WERI-Rb-1 (cell line): ENCODE data around the gene IQSEC1.

Experiments
- DNase-seq: peaks from one replicate; pipeline ENCODE4 v3.0.0-alpha.2; 2020
- H3K27ac ChIP-seq: fragments of 250-450 bp; sonication (Bioruptor Pico); 2 replicates; pipeline ENCODE4 v1.5.1; 2020; ENCODE audit warnings: mild to moderate bottlenecking, moderate library complexity
- H3K27me3 ChIP-seq: fragments of 250-450 bp; sonication (Bioruptor Pico); 2 replicates; pipeline ENCODE4 v1.5.1; 2021; ENCODE audit warnings: mild to moderate bottlenecking, low read depth, moderate library complexity; ENCODE audit not compliant: insufficient read depth, severe bottlenecking
- H3K36me3 ChIP-seq: fragments of 250-450 bp; sonication (Bioruptor Pico); 2 replicates; pipeline ENCODE4 v1.5.1; 2020; ENCODE audit warnings: mild to moderate bottlenecking, moderate library complexity
- H3K4me3 ChIP-seq: 2 replicates; pipeline ENCODE4 v1.5.1; 2011; ENCODE audit warnings: low read depth, mild to moderate bottlenecking, control low read depth, low read length
- H3K9me3 ChIP-seq: fragments of 250-450 bp; sonication (Bioruptor Pico); 2 replicates; pipeline ENCODE4 v1.5.1; 2021; ENCODE audit warnings: mild to moderate bottlenecking, moderate library complexity; ENCODE audit not compliant: severe bottlenecking
- CTCF ChIP-seq: IDR thresholded peaks from 2 replicates; pipeline ENCODE4 v1.5.1; 2011; ENCODE audit warnings: low read depth, mild to moderate bottlenecking, control low read depth, inconsistent platforms, low read length

IQSEC1 gene

GRCh38 chr3:13091898-13092611, 18.8 kb upstream of the IQSEC1 start:
- peak; percentile 95 for TF ChIP-seq CTCF
- peak; percentile 91 for DNase-seq
- Histone ChIP-seq H3K27me3 (no peaks in the 10 kb centered on the region), H3K36me3 (no peaks in the 10 kb centered on the region; the same call in 1 of the 2 replicates), H3K9me3 (no peaks in the 10 kb centered on the region), H3K27ac (peak overlapping the region; percentile 23), H3K4me3 (no peak overlapping the region)

GRCh38 chr3:13088028-13089006, 15.1 kb upstream of the IQSEC1 start:
- no peaks in the 10 kb centered on the region; the same call in 1 of the 2 replicates for H3K36me3 ChIP-seq
- peak; percentile 95 for DNase-seq
- no peaks in the 10 kb centered on the region for H3K27me3 ChIP-seq
- H3K4me3 ChIP-seq: peak overlapping the region; percentile 19
- H3K9me3 ChIP-seq: no peaks in the 10 kb centered on the region
- H3K27ac ChIP-seq: peak overlapping the region; percentile 73
- no peak for TF ChIP-seq CTCF

GRCh38 chr3:13087320-13087990, 14.2 kb upstream of the IQSEC1 start:
- peak; percentile 29 for DNase-seq
- Histone ChIP-seq H3K27me3 (no peaks in the 10 kb centered on the region), H3K27ac (peak overlapping the region; percentile 73), H3K9me3 (no peaks in the 10 kb centered on the region), H3K4me3 (peak overlapping the region; percentile 19), H3K36me3 (no peaks in the 10 kb centered on the region; the same call in 1 of the 2 replicates)
- no peak for TF ChIP-seq CTCF

- TF ChIP-seq CTCF: no peak
Observed at GRCh38 chr3:13086531-13086981, 13.3 kb upstream of the IQSEC1 start.

GRCh38 chr3:13085846-13086179, 12.6 kb upstream of the IQSEC1 start:
- H3K4me3 ChIP-seq: no peak overlapping the region
- no peak overlapping the region for H3K27ac ChIP-seq
- no peaks in the 10 kb centered on the region for H3K27me3 ChIP-seq
- no peaks in the 10 kb centered on the region for H3K9me3 ChIP-seq
- H3K36me3 ChIP-seq: no peaks in the 10 kb centered on the region; the same call in 1 of the 2 replicates
- no peak for TF ChIP-seq CTCF
- no peak for DNase-seq

More at GRCh38 chr3:13086531-13086981, 13.3 kb upstream of the IQSEC1 start:
- H3K27ac ChIP-seq: no peak overlapping the region
- no peaks in the 10 kb centered on the region; the same call in 1 of the 2 replicates for H3K36me3 ChIP-seq
- H3K27me3 ChIP-seq: no peaks in the 10 kb centered on the region
- no peak overlapping the region for H3K4me3 ChIP-seq
- H3K9me3 ChIP-seq: no peaks in the 10 kb centered on the region
- no peak for DNase-seq
